COLO668 (cell line): ENCODE data around the gene KLF13.

Experiments
- DNase-seq: peaks from one replicate; lab custom pipeline; 2025; ENCODE audit not compliant: unreplicated experiment; lab: John Stamatoyannopoulos, UW

Gene KLF13

GRCh38 chr15:31377030-31377429 is 50.4 kb downstream of the KLF13 start:
- peak; percentile 28 for DNase-seq

DNA sequence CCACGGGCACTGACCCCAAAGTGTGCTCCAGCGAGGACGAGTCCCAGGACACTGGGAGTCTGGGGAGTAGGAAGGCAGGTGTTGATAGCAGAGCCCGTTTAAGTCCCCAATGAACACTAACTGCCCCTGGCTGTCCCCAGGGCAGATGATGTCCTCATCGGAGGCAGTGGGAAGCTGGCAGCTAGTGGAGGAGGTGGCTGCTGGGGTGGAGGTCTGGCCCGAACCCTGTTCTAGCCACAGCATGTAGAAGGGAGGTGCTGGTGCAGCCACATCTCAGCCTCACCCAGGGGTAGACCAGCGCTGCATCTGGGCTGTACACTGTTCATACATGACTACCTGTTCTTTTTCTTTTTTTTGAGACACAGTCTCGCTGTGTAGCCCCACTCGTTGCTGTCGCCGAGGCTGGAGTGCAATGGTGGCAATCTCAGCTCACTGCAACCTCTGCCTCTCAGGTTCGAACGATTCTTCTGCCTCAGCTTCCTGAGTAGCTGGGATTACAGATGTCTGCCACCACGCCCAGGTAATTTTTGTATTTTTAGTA is 51.8 kb downstream of the KLF13 start:
- DNase-seq: no peak

DNA sequence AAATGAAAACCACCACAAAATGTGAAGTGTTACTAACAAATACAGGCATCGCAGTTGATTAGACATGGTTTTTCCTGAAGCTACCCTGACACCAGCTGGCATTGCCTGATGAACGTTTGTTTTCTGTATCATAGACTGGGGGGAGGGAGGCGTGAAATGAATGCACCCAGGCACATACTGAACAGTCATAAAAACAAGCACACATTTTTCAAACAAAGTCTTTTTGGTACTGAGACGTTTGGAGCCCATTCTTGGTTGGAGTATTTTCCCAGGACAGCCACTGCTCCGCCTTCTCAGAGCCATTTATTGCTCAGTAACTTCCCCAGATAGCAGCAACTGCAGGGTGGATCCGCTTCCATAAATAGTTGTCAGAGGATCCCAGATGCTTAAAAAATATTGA is 52.4 kb downstream of the KLF13 start:
- no peak for DNase-seq

GRCh38 chr15:31379577-31379976 is 52.9 kb downstream of the KLF13 start:
- DNase-seq: no peak

- no peak for DNase-seq
Observed at GRCh38 chr15:31381801-31382712, 55.4 kb downstream of the KLF13 start.

- DNase-seq: no peak
Observed at GRCh38 chr15:31382713-31383045, 56.0 kb downstream of the KLF13 start.

DNA sequence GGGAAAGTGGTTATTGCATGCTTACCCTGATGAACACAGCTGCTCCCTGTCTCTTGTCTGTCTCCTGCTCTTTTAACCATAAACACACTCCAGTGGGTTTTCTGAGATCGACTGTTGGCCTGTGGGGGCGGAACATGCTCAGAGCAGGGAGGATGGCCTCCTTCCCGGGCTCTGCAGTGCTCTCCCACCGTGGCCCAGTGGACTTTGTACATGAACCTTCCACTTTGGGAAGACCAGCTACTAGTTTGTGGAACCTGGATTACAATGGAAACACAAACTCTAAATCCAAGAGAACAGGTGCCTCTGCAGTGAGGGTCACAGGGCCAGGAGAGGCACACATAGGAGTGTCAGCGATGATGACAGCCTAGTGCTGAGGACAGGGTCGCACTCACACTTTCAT is 56.5 kb downstream of the KLF13 start:
- no peak for DNase-seq

DNA sequence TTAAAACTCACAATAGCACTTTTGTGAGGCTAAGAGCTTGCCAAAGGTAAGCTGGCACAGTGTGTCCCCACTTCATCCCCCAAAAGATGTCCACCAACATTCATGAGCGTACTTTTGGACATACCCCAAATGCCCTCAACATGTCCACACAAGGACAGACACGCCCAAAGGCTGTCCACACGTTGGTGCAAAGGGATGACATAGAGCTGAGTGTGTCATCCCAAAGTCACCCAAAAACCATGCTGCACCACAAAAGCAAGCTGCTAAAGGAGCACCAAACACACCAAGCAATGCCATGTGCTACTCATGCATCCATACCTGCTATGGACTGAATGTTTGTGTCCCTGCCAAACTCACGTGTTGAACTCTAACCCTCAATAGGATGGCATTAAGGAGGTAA is 57.9 kb downstream of the KLF13 start:
- no peak for DNase-seq

GRCh38 chr15:31385736-31386135 is 59.1 kb downstream of the KLF13 start:
- DNase-seq: no peak

- DNase-seq: no peak
Observed at GRCh38 chr15:31387092-31387478, 60.5 kb downstream of the KLF13 start.

DNA sequence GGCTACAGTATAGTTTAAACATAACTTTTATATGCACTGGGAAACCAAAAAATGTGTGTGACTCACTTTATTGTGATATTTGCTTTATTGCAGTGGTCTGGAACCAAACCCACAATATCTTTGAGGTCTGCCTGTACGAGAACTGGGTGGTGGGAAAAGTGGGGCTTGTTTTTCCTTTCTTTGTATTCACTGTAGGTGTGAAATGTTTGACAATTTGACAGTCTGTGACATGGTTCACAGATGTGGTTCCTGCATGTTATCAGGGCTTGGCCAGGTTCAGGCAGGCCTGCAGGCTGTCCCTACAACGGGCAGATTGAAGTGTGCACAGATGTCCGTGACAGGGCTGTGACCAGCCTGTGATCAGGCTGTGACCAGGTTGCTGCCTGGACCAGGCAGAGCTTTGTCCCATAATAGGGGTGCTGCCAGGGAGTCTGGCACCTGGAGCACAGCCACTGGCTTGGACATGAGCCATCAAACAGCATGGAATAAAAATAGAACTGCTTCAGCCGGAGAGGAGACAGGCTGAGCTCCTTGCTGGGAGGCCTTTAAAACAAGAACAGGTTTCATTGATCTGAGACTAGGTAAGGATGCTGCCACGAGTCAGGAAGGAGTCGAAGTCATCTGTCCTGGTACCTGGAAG is 61.0 kb downstream of the KLF13 start:
- DNase-seq: peak; percentile 64

GRCh38 chr15:31389576-31389975 is 62.9 kb downstream of the KLF13 start:
- no peak for DNase-seq

DNA sequence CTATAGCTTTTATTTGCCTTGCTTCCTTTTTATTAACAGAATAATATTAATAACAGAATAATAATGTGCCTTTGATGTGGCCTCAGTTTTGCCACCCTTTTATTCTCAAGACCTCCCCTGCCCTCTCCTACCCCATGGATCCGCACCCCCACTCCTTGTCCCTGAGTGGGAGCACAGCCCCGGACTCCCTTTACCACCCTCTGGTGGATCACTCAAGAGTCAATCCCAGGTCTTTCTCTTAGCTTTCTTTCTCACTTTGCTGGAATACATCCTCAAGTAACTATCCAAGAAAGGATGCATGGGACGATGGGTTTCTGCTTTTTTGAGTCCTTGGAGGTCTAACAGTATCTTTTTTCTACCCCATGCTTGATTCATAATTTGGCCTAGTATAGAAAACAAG is 63.4 kb downstream of the KLF13 start:
- DNase-seq: no peak

DNA sequence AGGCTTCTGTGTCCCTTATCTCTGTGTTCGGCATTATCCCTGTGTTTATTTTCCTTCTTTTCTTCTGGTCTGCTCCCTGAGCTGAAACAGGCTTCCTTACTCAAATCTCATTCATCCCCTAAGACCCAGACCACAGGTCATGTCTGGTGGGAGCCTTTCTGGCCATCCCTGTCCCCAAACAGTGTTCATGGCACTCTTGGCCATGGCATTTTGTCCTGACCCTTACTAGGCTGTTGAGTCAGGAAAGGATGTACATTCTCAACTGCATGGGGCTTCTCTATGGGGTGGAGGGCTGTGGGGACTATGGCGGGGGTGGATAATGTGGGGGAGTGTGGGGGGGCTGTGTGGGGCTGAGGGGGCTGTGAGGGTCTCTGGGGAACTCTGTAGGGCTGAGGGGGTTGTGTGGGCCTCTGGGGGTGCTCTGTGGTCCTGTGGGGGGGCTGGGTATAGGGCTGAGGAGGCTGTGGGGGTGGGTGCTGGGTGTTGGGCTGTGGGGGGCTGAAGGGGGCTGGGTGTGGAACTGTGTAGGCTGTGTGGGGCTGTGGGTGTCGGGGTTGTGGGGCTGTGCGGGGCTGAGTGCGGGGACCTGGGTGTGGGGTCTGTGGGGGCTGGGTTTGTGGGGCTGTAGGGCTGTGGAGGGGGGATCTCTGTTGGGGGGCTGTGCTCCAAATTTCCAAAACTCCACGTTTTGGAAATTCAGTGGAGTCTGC is 64.3 kb downstream of the KLF13 start:
- no peak for DNase-seq

GRCh38 chr15:31391687-31392671 is 65.3 kb downstream of the KLF13 start:
- DNase-seq: peak; percentile 79

- DNase-seq: peak; percentile 69
Observed at GRCh38 chr15:31392761-31393401, 66.2 kb downstream of the KLF13 start.

GRCh38 chr15:31393444-31394091 is 66.9 kb downstream of the KLF13 start:
- peak; percentile 71 for DNase-seq

GRCh38 chr15:31396881-31397560 is 70.4 kb downstream of the KLF13 start:
- peak; percentile 89 for DNase-seq
